Esophagus muscularis mucosa (tissue), 3 donors: ENCODE results near the gene ARMC12.

ENCODE experiments used
- POLR2A ChIP-seq: fragments of 450-650 bp; IDR thresholded peaks from one replicate; pipeline ENCODE4 v1.6.1; 2017; ENCODE audit warnings: antibody characterized with exemption, moderate library complexity, mild to moderate bottlenecking, low read depth
- POLR2AphosphoS5 ChIP-seq, 2 donors: sonication (generic); formaldehyde crosslinking; IDR thresholded peaks; one replicate each; pipeline ENCODE4 v1.6.1; 2017; ENCODE audit warnings: antibody characterized with exemption in 2 of 2
- TF ChIP-seq, protein P1 (sequence below), 3 experiments: fragments of 200-600 bp in 2 of 3; fragments of 450-650 bp in 1 of 3; sonication (generic) in 2 of 3; IDR thresholded peaks; one replicate each; pipeline ENCODE4 v1.5.1; 2017 to 2019; ENCODE audit warnings: antibody characterized with exemption in 3 of 3, mild to moderate bottlenecking in 2 of 3, moderate library complexity in 1 of 3

DNA sequence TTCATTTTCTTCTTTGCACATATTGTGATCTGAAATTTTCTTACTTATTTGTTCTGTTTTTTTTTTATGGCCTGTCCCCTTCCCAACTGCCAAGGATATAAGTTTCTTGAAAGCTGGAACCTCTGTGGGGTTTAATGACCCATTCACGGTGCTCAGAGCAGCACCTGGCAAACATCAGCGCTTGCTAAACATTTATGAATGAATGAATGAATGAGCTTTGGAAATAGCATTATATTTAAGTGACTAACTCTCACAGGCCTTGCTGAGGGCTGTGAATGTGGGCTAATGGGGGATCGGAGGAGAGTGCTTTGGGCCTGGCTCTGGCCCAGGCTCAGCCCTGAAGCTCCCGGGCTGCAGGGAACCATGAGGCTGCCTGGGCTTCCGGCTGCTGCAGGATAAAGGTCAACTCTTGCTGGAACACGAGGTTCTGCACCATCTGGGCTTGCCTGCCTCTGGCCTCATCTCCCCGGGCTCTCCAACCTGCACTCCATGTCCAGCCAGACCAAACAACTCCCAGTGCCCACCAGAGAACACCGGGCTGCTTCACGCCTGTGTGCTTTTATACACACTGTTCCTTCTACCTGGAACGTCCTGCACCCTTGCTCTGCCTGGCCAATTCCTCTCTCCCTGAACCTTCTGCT, 14.6 kb upstream of the ARMC12 start:
- TF ChIP-seq, protein P1, sequence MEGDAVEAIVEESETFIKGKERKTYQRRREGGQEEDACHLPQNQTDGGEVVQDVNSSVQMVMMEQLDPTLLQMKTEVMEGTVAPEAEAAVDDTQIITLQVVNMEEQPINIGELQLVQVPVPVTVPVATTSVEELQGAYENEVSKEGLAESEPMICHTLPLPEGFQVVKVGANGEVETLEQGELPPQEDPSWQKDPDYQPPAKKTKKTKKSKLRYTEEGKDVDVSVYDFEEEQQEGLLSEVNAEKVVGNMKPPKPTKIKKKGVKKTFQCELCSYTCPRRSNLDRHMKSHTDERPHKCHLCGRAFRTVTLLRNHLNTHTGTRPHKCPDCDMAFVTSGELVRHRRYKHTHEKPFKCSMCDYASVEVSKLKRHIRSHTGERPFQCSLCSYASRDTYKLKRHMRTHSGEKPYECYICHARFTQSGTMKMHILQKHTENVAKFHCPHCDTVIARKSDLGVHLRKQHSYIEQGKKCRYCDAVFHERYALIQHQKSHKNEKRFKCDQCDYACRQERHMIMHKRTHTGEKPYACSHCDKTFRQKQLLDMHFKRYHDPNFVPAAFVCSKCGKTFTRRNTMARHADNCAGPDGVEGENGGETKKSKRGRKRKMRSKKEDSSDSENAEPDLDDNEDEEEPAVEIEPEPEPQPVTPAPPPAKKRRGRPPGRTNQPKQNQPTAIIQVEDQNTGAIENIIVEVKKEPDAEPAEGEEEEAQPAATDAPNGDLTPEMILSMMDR (IDR thresholded peaks at IDR 0.05) = no peak
- TF ChIP-seq POLR2A (no peak), POLR2AphosphoS5 (IDR thresholded peaks at IDR 0.05) (peak in 1 of 2 donors; percentile 44)
